ENCODE results near the gene S100A1.

The S100A1 gene

GRCh38 chr1:153633161-153633753 is 5.0 kb downstream of the S100A1 start:
- no peak for DNase-seq (ENCODE audit: low read depth, low spot score)
- peak overlapping the region; percentile 34 for H3K4me3 ChIP-seq (ENCODE audit: low read depth, low read length)
- ChIA-PET POLR2A (interaction anchor here (0.6 to 2.1 kb wide), 19 partner anchors 11 to 126 kb away, joined by 3 to 21 read pairs (median 4); partner anchors contain the start of genes S100A16, S100A5 and S100A6), CTCF (interaction anchor here (0.9 to 14.0 kb wide), 8 partner anchors 10 to 124 kb away, joined by 3 to 178 read pairs (median 20); partner anchors contain the start of genes S100A14 and S100A16)
- TF ChIP-seq CTCF (IDR thresholded peaks at IDR 0.05; ENCODE audit: insufficient read depth, low read length, missing control alignments), result no peak

- H3K4me3 ChIP-seq (ENCODE audit: low read depth, low read length), result peak within 1 kb of the TSS; percentile 97
- CTCF ChIA-PET, result interaction anchor here (0.8 to 14.0 kb wide), 14 partner anchors 10 to 353 kb away, joined by 3 to 178 read pairs (median 4); partner anchors contain the start of genes RAB13, S100A14, S100A16 and S100A4
- POLR2A ChIA-PET, result interaction anchor here (0.6 to 2.1 kb wide), 20 partner anchors 10 to 127 kb away, joined by 3 to 21 read pairs (median 4); partner anchors contain the start of genes S100A16, S100A5 and S100A6
- no peak for TF ChIP-seq CTCF (IDR thresholded peaks at IDR 0.05; ENCODE audit: insufficient read depth, low read length, missing control alignments)
- DNase-seq (ENCODE audit: low read depth, low spot score), result peak; percentile 90
Measured at GRCh38 chr1:153633754-153634665, 5.8 kb downstream of the S100A1 start, which contains the start of gene CHTOP. Gene CHTOP (plus strand): TSS chr1:153634066. CDS start chr1:153636589, 2,523 bp downstream.

- POLR2A ChIA-PET, result interaction anchor here (1.1 kb wide), 1 partner anchor 8 kb away, joined by 4 read pairs; no protein-coding TSS in a partner anchor
- CTCF ChIA-PET, result interaction anchor here (2.0 to 14.0 kb wide), 4 partner anchors 9 to 102 kb away, joined by 8 to 178 read pairs (median 23); partner anchors contain the start of genes S100A14 and S100A16
- DNase-seq (ENCODE audit: low read depth, low spot score), result no peak
- no peak overlapping the region for H3K4me3 ChIP-seq (ENCODE audit: low read depth, low read length)
- no peak for TF ChIP-seq CTCF (IDR thresholded peaks at IDR 0.05; ENCODE audit: insufficient read depth, low read length, missing control alignments)
Measured at GRCh38 chr1:153635872-153636271, 7.6 kb downstream of the S100A1 start.

- ChIA-PET CTCF (interaction anchor here (0.9 to 14.0 kb wide), 2 partner anchors 9 to 20 kb away, joined by 4 to 178 read pairs; partner anchors contain the start of genes S100A13, S100A14 and S100A16), POLR2A (interaction anchor here (1.1 kb wide), 1 partner anchor 9 kb away, joined by 4 read pairs; no protein-coding TSS in a partner anchor)
- TF ChIP-seq CTCF (IDR thresholded peaks at IDR 0.05; ENCODE audit: insufficient read depth, low read length, missing control alignments), result no peak
- DNase-seq (ENCODE audit: low read depth, low spot score), result no peak
- H3K4me3 ChIP-seq (ENCODE audit: low read depth, low read length), result no peak overlapping the region
Measured at GRCh38 chr1:153636312-153636711, 8.1 kb downstream of the S100A1 start.

GRCh38 chr1:153638261-153638660 is 10.0 kb downstream of the S100A1 start:
- H3K4me3 ChIP-seq (ENCODE audit: low read depth, low read length), result no peak overlapping the region
- no peak for DNase-seq (ENCODE audit: low read depth, low spot score)
- ChIA-PET POLR2A (interaction anchor here (0.9 to 2.1 kb wide), 3 partner anchors 11 to 13 kb away, joined by 3 to 8 read pairs (median 4); partner anchors contain the start of gene S100A13), CTCF (interaction anchor here (0.6 to 2.4 kb wide), 9 partner anchors 9 to 106 kb away, joined by 3 to 10 read pairs (median 4); partner anchors contain the start of gene S100A13)
- TF ChIP-seq CTCF (IDR thresholded peaks at IDR 0.05; ENCODE audit: insufficient read depth, low read length, missing control alignments), result no peak

All from AG04449 (cell line).